NCI-H2029 (cell line): ENCODE measurements around the gene TPCN2.
"Not testable (repeated sequence)": the region's sequence is repeated elsewhere in the genome, so short reads cannot be mapped to it uniquely, and the experiment has no call there.

Experiments
- DNase-seq: peaks from one replicate; lab custom pipeline; 2025; lab: John Stamatoyannopoulos, UW

The TPCN2 gene

DNA sequence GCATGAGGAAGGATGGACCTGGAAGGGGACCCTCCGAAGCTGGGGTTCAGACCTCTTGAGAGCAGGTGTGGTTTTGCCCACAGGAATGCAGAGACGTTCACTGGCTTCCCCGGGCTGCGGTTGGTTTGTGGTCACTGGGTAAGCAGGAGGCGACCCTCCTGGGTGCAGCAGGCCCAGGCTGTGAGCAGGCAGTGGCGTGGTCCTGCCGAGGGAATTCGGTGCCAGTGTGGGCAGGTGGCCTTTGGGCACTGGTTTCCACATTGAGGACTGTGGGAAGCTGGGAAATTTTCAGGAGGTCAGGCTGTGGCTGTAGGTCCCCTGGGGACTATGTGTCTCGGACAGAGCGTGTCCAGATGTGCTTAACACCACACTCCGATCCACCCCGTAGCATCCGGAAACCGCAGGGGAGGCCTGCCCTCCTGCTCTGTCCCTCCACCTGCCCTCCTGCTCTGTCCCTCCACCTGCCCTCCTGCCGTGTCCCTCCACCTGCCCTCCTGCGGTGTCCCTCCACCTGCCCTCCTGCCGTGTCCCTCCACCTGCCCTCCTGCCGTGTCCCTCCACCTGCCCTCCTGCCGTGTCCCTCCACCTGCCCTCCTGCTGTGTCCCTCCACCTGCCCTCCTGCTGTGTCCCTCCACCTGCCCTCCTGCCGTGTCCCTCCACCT lies 27.5 kb downstream of the TPCN2 start:
- no peak for DNase-seq

DNA sequence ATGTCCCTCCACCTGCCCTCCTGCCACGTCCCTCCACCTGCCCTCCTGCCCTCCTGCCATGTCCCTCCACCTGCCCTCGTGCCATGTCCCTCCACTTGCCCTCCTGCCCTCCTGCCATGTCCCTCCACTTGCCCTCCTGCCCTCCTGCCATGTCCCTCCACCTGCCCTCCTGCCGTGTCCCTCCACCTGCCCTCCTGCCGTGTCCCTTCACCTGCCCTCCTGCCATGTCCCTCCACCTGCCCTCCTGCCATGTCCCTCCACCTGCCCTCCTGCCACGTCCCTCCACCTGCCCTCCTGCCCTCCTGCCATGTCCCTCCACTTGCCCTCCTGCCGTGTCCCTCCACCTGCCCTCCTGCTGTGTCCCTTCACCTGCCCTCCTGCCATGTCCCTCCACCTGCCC lies 28.2 kb downstream of the TPCN2 start:
- DNase-seq: not testable (repeated sequence)

DNA sequence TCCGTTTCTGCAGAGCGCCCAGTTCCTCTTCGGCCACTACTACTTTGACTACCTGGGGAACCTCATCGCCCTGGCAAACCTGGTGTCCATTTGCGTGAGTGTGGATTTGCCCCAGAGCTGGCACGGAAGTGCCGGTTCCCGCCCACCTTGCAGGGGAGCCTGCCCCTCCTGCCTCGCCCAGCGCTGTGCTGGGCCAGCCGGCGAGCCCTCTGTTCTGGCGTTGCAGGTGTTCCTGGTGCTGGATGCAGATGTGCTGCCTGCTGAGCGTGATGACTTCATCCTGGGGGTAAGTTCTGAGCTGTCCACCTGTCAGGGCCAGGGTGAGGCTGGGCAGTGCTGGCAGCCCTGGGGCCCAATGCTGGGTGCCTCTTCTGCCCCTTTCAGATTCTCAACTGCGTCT lies 29.8 kb downstream of the TPCN2 start:
- DNase-seq: no peak

GRCh38 chr11:69078930-69079605 lies 30.3 kb downstream of the TPCN2 start:
- DNase-seq: no peak

DNA sequence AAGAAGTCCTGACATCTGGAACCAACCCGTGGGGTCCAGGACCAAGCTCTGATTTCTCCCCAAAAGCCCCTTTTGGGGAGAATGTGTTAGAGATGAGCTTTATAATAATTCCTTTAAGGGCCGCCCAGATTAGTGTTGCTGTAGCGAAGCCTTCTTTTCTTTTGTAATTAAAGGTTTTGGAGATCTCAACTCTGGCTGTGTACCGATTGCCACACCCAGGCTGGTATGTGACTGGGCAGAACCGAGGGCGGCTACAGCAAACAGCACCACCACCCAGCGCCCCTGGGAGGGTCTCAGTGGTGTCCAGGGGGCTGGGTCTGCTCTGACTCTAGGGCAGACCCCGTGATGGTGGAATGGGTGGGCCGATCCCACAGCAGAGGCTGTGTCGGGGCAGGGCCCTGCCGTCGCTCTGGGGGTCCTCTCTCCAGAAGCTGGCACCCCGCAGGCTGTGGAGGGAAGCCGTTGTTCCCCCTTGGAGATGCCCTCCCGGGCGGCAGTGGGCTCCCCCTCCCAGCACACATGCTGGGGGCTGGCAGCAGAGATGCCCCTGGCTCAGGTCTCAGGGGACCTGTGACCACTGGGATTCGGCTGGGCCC lies 31.0 kb downstream of the TPCN2 start:
- DNase-seq: no peak

- DNase-seq: no peak
These were observed 31.7 kb downstream of the TPCN2 start for GRCh38 chr11:69080257-69080995.

- no peak for DNase-seq
These were observed 32.4 kb downstream of the TPCN2 start for GRCh38 chr11:69081180-69081579.

GRCh38 chr11:69083531-69084247 lies 35.0 kb downstream of the TPCN2 start:
- no peak for DNase-seq

- DNase-seq: no peak
These were observed 35.6 kb downstream of the TPCN2 start for GRCh38 chr11:69084371-69084770.

DNA sequence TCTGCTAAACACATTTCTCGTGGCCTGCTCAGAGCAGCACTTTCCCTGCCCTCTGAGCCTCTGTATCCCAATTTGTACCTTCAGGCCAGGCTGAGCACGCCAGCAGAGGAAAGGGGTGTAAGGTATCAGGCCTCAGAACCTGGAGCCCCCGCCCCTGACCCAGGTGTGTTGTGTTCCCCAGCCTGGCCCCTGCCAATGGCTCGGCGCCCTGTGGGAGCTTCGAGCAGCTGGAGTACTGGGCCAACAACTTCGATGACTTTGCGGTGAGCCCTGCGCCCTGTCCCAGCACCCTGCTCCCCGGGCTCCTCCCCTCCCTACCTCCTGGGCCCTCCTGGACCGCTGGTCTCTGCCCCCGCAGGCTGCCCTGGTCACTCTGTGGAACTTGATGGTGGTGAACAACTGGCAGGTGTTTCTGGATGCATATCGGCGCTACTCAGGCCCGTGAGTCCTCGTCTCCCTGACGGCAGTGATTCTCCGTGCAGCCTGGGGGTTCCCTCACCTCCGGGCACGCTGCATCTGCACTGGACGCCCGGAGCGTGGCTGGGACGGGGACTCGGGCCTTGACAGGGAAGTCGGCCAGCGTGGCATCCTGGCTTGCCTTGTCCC lies 36.9 kb downstream of the TPCN2 start:
- DNase-seq: no peak

GRCh38 chr11:69086152-69087132 lies 37.7 kb downstream of the TPCN2 start:
- DNase-seq: no peak

- no peak for DNase-seq
These were observed 38.4 kb downstream of the TPCN2 start for GRCh38 chr11:69087133-69087524.

DNA sequence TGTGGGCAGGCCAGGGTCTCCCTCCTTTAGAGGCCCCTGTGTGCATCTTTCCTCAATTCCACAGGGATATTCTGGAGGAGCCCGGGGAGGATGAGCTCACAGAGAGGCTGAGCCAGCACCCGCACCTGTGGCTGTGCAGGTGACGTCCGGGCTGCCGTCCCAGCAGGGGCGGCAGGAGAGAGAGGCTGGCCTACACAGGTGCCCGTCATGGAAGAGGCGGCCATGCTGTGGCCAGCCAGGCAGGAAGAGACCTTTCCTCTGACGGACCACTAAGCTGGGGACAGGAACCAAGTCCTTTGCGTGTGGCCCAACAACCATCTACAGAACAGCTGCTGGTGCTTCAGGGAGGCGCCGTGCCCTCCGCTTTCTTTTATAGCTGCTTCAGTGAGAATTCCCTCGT lies 39.1 kb downstream of the TPCN2 start:
- DNase-seq: no peak

DNA sequence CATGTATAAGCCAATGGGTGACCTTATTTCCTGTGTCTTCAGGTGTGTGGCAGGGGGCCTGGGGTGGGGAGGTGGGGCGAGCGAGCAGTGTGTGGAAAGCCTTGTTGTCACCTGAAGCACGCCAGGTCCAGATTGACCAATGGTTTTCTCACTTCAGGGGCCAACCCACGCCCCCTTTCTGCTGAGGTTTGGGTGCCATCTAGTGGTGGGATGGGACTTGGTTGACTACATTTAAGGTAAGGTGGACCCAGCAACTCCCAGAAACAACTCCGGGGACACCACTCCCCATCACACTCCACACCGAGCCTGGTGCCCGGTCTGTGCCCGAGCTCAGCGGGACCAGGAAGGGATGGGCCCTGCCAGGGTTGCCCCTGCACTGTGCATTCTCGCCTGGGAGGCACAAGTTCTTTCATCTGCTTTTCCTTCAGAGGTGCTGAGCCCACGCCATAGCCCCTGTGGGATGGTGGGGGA lies 40.0 kb downstream of the TPCN2 start:
- peak; percentile 38 for DNase-seq

- no peak for DNase-seq
These were observed 40.5 kb downstream of the TPCN2 start for GRCh38 chr11:69089258-69089657.

DNA sequence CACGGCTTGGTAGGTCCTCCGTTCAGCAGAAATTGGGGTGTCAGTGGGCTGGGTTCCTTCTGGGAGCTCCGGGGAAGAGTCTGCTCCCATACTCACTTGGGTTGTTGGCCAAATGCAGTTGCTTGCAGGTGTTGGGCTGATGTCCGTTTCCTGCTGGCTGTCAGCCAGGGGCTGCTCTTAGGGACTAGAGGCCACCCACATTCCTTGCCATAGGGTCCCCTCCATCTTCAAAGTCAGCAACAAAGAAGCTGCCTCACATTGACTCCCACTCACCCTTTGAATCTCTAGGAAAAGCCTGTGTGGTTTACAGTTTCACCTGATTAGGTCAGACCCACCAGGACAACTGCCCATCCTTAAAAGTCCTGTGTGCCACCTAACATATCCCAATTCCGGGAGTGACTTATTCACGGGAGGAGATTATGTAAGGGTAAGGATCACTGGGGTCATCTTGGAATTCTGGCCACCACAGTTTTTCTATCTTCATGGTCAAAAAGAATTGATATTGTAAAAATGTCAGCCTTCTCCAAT lies 43.0 kb downstream of the TPCN2 start:
- no peak for DNase-seq

DNA sequence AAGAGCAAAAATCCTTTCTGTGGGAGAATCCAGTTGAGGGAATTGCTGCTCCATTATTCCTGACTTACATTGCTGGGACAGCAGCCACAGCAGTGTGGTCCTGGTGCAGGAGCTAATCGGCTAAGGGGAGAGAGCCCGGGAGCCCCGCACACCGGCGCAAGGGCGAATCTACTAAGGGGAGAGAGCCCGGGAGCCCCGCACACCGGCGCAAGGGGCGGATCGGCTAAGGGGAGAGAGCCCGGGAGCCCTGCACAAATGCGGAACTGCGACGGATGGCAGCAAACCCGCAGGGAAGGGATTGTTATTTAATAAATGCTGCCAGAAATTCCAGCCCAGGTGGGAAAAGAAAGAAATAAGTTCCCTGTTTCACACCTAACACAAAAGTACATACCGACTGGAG lies 43.5 kb downstream of the TPCN2 start:
- no peak for DNase-seq

- no peak for DNase-seq
These were observed 44.4 kb downstream of the TPCN2 start for GRCh38 chr11:69093106-69093505.

GRCh38 chr11:69094111-69094914 lies 45.6 kb downstream of the TPCN2 start:
- DNase-seq: no peak
